ENCODE results near the gene CKM. TPM values are rescaled to one million over a fixed set of nuclear protein-coding genes. Genes with fewer than 3 reads are reported as not detected.

Gene CKM
- total and polyA plus RNA-seq, 2 donors (not counting 3 experiments of a cell fraction or from before 2014, with no cell fraction given) = not detected

DNA sequence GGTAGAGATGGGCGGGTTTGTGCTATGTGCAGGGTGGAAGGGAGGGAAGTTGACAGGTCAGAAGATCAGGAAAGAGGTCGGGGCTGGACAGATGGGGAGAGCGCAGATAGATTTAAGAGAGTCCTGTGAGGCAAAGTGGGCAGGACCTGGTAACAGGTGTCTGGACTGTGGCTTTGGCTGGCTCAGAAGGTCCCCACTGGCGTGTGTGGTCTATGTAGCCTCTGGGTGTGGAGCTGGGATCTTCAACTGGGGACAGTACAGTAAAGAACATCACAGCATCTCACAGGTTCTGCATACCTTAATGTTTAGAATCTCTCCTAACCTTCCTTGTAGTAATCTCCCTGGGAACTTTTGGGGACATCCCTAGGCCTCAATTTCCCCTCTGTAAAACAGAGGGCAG lies 17.7 kb downstream of the CKM start:
- H3K36me3 ChIP-seq (ENCODE audit: control insufficient read depth in 2 of 2, extremely low read depth in 1 of 2, insufficient read depth in 2 of 2, low read length in 2 of 2) = no peaks in the 10 kb centered on the region
- intact Hi-C loops (cut with micrococcal nuclease) = no loop called here
- H3K4me3 ChIP-seq (replicated peaks in 1 of 3; ENCODE audit: insufficient read depth in 1 of 3, low read depth in 1 of 3, low read length in 3 of 3) = no peak overlapping the region
- H3K4me2 ChIP-seq (ENCODE audit: insufficient read depth, low read length) = no peak overlapping the region
- H2AFZ ChIP-seq (ENCODE audit: low read depth, low read length) = no peak overlapping the region
- BruUV-seq (replicated peaks) = no TSS peak
- no peaks in the 10 kb centered on the region for H3K9me1 ChIP-seq (replicated peaks; ENCODE audit: control insufficient read depth, extremely low read depth, insufficient read depth, low read length)
- TF ChIP-seq EZH2 (IDR thresholded peaks at IDR 0.05; ENCODE audit: borderline replicate concordance, low read depth, low read length, severe bottlenecking) (no peak), JUN (IDR thresholded peaks at IDR 0.05; ENCODE audit: borderline replicate concordance, insufficient read depth, insufficient read length, low read depth) (no peak), POLR2A (IDR thresholded peaks at IDR 0.05; ENCODE audit: low read depth, low read length) (no peak), MYC (IDR thresholded peaks at IDR 0.05; ENCODE audit: low read depth, low read length) (no peak), GATA2 (IDR thresholded peaks at IDR 0.05; ENCODE audit: insufficient read depth, insufficient read length, low read depth, low read length) (no peak), POLR2AphosphoS5 (IDR thresholded peaks at IDR 0.05; ENCODE audit: insufficient read depth, low read depth, low read length) (no peak), FOS (IDR thresholded peaks at IDR 0.05; ENCODE audit: borderline replicate concordance, insufficient read depth, low read length) (no peak)
- TF ChIP-seq, protein P1, sequence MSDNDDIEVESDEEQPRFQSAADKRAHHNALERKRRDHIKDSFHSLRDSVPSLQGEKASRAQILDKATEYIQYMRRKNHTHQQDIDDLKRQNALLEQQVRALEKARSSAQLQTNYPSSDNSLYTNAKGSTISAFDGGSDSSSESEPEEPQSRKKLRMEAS (IDR thresholded peaks at IDR 0.05; ENCODE audit: insufficient read depth, insufficient read length) = no peak
- TF ChIP-seq, protein P2, sequence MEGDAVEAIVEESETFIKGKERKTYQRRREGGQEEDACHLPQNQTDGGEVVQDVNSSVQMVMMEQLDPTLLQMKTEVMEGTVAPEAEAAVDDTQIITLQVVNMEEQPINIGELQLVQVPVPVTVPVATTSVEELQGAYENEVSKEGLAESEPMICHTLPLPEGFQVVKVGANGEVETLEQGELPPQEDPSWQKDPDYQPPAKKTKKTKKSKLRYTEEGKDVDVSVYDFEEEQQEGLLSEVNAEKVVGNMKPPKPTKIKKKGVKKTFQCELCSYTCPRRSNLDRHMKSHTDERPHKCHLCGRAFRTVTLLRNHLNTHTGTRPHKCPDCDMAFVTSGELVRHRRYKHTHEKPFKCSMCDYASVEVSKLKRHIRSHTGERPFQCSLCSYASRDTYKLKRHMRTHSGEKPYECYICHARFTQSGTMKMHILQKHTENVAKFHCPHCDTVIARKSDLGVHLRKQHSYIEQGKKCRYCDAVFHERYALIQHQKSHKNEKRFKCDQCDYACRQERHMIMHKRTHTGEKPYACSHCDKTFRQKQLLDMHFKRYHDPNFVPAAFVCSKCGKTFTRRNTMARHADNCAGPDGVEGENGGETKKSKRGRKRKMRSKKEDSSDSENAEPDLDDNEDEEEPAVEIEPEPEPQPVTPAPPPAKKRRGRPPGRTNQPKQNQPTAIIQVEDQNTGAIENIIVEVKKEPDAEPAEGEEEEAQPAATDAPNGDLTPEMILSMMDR (IDR thresholded peaks at IDR 0.05; ENCODE audit: extremely low read depth in 1 of 2, insufficient read depth in 1 of 2, low read depth in 1 of 2, low read length in 2 of 2) = no peak
- no peaks in the 10 kb centered on the region for H3K4me1 ChIP-seq (ENCODE audit: control insufficient read depth, extremely low read depth, insufficient read depth, low read length)
- no peak overlapping the region for H3K27ac ChIP-seq (ENCODE audit: insufficient read depth, low read depth, low read length)
- no peaks in the 10 kb centered on the region for H3K9me3 ChIP-seq (replicated peaks; ENCODE audit: control insufficient read depth, insufficient read depth, low read length)
- no peak overlapping the region for H3K9ac ChIP-seq (replicated peaks; ENCODE audit: extremely low read depth, insufficient read depth, low read length)
- ChIA-PET POLR2A (no interaction called here), CTCF (no interaction called here)
- FAIRE-seq (no peak), DNase-seq (ENCODE audit: low read depth, low spot score) (no peak)
- H3K27me3 ChIP-seq (ENCODE audit: control insufficient read depth in 2 of 2, insufficient read depth in 2 of 2, low read length in 2 of 2) = peaks cover 0 to 7% of the 10 kb centered on the region in 2 experiments
- no peaks in the 10 kb centered on the region for H3K79me2 ChIP-seq (ENCODE audit: control insufficient read depth, insufficient read depth, low read length)
- dilution Hi-C loops (cut with MboI; ENCODE audit: extremely low pct_ligation_motif_present, low sequenced_read_pairs) = no loop called here
- no peaks in the 10 kb centered on the region for H4K20me1 ChIP-seq (replicated peaks; ENCODE audit: control insufficient read depth, extremely low read depth, insufficient read depth, low read length)
